Cerebellar cortex (tissue), 1 donor: ENCODE data around the gene DDX46.
"Not testable (repeated sequence)": the region's sequence is repeated elsewhere in the genome, so short reads cannot be mapped to it uniquely, and the experiment has no call there.

Experiments
- DNase-seq: peaks from one replicate; pipeline ENCODE4 v3.0.0-alpha.2; 2015; ENCODE audit warnings: low spot score

DDX46 gene

DNA sequence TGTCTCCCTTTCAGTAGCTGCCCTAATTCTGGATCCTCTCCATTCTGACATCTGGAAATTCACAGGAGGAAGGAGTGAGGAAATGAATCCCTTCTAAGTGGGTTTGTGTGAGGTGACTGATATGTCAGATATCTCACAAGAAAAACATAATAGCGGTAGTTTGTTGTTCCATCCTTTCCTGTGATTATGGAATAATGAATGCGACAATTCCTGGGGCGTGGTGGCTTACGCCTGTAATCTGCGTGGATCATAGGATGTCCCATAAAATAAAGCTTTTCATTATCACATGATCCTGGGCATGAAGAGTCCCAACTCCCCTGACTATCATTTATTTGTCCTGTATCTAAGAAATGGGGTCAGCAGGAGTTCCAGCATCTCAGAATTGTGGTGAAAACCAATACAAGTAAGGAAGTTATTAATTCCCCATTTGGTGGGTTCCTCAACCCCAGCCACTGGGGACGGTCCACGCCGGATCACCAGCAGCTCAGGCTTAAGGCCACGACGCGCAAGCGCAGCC, 86.8 kb downstream of the DDX46 start:
- DNase-seq, result no peak

DNA sequence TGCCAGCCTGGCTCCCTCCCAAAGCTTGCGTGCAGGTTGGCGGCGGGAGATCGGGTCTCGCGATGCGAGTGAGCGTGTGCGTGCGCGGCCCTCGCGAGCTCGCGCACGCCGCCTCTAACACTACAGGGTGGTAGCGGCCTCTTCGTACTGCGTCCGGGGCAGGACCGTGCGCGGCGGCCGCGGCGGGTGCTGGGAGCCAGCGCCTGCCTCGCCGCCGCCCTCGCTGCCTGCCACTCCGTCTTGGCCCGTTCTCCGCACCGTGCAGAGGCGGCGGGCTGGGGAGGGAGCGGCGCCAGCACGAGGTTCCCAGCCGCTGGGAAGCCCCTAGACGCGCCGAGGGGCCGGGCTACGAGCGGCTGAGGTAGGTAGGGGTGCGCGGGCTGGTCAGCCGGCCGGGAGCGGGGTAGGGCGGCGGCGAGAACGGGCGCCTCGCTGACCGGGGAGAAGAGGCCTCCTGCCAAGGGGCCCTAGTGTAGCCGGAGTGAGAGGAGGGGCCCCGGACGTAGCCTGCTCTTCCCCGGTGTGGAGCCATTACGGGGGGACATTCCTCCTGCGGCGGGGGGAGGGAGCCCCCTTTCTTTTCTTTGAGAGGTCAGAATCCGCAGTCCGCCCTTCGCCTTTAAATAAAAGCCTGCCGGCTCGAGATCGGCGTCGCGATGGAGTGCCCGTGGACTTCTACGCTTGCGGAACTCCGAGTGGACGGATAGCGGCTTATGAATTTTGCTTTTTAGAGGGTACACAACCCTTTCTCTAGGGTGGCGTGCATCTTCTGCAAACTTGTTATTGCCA, 87.5 kb downstream of the DDX46 start, which contains the start of gene C5orf24:
TSS of gene C5orf24 (plus strand) at position 117 of the 789 bp plus-strand sequence. CDS start 8,933 bp downstream, outside the sequence.
- peak; percentile 94 for DNase-seq

DNA sequence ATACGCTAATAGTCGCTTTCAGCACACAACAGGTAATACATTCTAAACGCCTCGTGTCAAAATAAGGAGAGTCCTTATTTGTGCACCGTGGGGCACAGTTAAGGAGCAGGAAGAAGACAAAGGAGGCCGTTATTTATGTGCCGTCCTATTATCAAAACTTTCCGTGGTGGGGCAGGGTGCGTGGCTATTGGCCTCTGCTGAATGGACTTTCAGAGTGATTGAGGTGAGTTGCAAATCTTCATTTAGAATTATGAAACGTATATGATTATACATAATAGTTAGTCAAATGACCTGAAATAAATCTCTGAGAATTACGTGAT, 88.0 kb downstream of the DDX46 start:
- no peak for DNase-seq

DNA sequence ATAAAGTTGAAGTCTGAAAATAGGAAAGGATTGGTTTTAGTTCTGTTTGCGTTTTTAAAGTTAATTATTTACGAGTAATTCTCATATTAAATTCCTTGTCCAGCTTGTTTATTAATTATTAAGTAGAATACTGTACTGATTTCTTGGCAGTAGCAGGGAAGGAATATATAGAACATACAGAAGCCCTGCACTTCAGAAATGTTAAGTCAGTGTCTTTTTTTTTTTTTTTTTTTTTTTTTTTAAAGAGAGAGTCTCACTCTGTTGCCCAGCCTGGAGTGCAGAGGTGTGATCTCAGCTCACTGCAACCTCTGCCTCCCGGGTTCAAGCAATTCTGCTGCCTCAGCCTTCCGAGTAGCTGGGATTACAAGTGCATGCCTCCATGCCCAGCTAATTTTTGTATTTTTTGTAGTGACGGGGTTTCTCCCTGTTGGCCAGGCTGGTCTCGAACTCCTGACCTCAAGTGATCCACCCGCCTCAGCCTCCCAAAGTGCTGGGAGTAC, 90.9 kb downstream of the DDX46 start:
- DNase-seq, result not testable (repeated sequence)

DNA sequence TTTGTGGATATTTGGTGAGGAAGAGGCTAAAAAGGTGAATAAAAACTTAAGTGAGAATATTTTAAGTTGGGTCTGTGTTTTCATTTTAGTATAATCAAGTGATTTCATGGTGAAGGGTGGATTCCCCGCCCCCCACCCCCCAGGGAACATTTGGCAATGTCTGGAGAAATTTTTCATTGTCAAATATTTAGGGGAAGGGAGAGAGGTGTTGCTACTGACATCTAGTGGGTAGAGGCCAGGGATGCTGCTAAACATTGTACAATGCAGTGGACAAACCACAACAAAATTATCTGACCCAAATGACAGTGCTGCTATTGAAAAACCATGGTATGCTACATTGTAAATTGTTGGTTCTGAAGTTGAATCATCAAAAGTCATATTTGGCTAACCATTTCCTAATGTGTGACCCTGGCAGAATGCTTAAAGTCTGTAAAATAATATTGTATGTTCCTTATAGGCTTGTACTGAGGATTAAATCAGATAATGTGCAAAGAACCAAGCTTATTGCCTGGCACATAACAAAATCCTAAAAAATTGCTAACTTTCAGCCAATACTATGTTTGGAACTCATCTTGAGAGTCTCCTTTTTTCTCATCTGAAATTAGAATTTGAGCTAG, 92.8 kb downstream of the DDX46 start:
- DNase-seq, result peak; percentile 43

DNA sequence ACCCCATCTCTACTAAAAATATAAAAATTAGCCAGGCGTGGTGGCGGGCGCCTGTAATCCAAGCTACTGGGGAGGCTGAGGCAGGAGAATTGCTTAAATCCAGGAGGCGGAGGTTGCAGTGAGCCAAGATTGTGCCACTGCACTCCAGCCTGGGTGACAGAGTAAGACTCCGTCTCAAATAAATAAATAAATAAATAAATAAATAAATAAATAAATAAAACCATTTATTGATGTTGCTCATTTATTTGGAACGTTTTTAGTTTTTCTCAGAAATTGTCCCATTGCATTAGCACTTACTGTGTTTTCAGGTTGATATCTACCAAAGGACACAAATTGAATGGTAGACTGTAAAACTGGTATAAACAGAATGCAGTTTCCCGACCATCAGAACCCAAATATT, 97.9 kb downstream of the DDX46 start:
- not testable (repeated sequence) for DNase-seq

DNA sequence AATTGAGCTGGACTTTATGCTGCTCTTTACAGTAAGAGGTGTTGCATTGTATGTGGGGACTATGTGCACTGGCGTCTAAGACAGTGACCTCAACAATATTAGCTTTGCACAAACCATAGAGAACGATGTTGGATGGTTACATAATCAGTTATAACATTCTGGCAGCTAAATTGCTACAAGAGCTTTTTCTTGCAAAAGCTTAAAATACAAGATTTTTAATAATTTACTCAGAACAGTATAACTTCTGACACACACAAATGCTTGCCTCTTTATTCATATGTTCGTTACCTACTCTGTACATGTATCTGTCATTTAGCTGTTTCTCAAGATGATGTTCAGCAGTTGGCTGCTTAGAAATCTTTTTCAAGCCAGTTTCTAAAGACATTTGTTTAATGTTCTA, 98.8 kb downstream of the DDX46 start:
- peak; percentile 53 for DNase-seq

DNA sequence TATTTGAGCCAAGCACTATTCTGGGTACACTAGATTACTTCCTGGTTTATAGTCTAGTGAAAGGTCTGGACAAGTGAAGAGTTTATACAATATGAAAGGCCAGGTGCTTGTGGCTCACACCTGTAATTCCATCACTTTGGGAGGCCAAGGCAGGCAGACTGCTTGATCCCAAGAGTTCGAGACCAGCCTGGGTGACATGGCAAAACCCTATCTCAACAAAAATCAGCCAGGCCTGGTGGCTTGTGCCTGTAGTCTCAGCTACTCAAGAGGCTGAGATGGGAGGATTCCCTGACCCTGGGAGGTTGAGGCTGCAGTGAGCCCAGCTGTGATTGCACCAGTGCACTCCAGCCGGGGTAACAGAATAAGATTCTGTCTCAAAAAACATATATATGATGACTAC, 106.1 kb downstream of the DDX46 start:
- DNase-seq, result no peak

DNA sequence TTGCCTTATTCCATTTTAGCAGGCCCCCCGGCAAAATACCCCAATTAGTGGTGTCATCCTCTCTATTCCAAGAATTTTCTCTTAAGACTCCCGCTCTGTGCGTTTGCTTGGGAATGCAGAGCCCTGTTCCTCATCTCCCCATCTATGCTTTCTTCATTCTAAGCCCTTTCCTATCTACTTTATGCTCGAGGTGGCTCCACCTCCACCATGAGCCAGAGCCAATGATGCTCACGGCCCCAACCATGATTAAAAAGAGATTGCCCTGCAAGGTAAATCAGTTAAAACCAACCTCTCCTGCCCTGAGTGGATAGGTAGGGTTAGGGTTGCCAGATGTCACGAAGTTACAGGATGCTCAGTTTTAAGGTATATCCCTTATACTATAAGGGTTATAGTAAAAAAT, 114.9 kb downstream of the DDX46 start:
- peak; percentile 12 for DNase-seq

DNA sequence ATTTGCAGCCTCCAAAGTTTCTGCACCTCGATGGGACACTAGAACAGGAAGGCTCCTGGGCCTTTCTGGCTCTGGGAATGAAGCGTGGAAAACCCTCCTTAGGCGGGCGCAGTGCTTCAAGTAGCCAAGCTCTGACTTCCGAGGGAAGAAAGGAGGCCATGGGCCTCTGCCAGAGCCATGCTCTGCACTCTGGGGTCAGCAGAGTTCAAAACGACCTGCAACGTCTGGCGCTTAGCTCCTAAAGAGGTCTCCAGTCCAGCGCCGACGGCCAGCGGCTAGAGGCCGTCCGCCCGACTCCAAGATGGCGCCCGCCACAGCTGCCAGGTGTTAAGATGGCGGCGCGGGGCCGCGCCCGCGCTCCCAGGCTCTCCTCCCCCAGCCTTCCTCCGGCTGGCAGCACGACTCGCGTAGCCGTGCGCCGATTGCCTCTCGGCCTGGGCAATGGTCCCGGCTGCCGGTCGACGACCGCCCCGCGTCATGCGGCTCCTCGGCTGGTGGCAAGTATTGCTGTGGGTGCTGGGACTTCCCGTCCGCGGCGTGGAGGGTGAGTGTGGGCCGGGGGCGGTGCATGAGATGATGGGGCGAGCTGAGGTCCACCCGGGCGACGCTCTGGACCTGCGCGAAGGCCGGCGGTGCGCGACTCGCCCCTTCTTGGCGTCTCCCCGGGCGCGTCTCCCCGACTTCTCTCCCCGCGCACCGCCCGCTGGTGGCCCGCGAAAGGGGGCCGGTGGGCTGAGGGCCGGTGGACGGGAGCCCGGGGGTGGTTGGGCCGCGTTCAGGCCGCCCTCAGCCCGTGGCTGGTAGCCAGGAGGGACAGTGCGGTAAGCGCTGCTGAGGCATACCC, 115.6 kb downstream of the DDX46 start, which contains the start of gene TXNDC15:
TSS of gene TXNDC15 (plus strand) at position 385 of the 844 bp plus-strand sequence. CDS start at position 442, 57 bp downstream.
- peak; percentile 85 for DNase-seq

DNA sequence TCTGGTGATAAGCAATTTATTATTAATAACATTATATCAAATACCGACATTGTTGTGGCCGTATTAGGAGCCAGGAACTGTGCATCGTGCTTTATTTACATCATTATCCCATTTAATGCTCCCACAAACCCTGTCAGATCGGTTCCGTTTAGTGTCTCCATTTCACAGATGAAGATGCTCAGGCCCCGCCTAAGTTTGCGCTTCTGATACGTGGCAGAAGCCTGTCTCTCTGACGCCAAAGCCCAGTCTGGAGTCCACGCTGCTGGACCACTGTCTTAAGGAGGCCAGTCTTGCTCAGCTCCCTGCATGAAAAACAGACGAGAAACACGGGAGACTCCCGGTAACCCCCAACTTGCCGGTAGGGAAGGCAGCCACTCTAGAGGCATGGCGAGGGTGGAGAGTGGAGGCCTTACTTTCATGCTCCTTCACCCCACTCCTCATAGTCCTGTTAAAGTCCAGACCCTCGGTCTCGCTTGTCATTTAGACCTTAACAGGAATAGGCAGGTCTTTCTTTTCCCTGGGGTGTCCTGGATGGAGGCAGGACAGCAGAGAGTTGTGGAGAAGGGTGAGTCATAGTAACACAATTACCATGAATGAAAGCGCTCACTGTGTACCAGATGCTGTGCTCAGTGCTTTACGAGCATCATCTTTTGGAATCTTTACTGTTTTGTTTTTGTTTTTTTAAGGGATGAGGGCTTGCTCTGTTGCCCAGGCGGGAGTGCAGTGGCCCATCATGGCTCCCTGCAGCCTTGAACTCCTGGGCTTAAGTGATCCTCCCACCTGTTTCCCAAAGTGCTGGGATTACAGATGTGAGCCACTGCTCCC, 116.5 kb downstream of the DDX46 start:
- DNase-seq, result peak; percentile 80

DNA sequence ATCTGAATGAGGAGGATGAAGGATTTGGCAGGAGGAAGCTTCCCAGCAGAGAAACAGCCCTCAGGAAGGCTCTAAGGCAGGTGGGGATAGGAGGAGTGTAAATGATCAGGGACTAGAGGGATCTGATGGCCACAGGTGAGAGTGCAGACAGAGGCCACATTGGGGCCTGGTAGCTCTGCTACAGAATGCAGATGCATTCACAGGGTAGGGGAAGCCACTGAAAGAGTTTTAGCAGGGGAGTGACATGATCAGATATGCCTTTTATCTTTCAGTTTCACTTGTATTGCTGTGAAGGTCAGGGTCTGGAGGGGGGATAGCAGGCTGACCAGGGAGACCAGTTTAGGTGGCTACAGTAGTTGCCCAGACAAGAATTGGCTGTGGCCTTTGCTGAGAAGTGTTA, 118.6 kb downstream of the DDX46 start:
- no peak for DNase-seq

DNA sequence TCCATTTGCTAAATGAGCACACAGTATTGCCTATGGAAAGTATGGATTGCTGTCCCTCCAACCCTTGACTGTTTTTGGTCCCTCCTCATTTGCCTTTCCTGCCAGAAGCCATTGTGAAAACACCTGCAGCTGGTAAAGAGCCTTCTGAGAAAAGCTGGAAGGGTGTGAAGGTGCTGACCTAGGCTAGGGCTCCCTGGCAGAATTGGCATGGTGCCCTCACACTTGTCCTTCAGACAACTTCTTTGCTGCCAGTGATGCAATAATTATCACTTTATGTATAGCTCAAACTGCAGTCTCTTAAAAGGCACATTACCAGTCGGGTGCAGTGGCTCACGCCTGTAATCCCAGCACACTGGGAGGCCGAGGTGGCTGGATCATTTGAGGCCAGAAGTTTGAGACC, 119.8 kb downstream of the DDX46 start:
- DNase-seq, result no peak

DNA sequence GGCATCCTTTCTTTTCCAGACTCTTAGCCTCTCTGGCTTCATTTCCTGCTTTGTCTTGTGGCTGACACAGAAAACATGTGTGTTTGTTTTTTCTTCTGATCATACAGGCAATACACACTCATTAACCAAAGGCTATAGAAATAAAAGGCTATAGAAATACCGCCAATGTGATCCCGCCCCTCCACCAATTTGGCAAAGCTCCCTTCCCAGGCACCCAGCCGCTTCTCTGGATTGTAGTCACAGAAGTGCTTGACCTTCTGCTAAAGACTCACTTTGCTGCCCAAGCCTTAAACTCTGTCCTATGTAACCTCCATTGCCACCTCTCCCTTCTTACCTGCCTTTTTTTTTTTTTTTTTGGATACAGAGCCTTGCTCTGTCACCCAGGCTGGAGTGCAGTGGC, 120.9 kb downstream of the DDX46 start:
- no peak for DNase-seq
